SJCRH30 (cell line): ENCODE results near the gene MYLK. TPM values are rescaled to one million over a fixed set of nuclear protein-coding genes. Genes with fewer than 3 reads are reported as not detected.
A peak's percentile ranks its signal among the peaks of the same experiment; 100 is the strongest.

Source experiments
- DNase-seq, 2 experiments: peaks; one replicate each; pipeline ENCODE4 v3.0.0-alpha.2; 2015 to 2020
- H3K27ac ChIP-seq: fragments of 250-450 bp; sonication (Bioruptor Pico); 2 replicates; pipeline ENCODE4 v1.5.1; 2020; ENCODE audit warnings: mild to moderate bottlenecking, moderate library complexity
- H3K27me3 ChIP-seq: fragments of 250-450 bp; sonication (Bioruptor Pico); 2 replicates; pipeline ENCODE4 v1.5.1; 2020; ENCODE audit warnings: mild to moderate bottlenecking, moderate library complexity
- H3K36me3 ChIP-seq: fragments of 250-450 bp; sonication (Bioruptor Pico); 2 replicates; pipeline ENCODE4 v1.5.1; 2020; ENCODE audit warnings: mild to moderate bottlenecking, moderate library complexity
- H3K4me1 ChIP-seq: fragments of 250-450 bp; sonication (Bioruptor Pico); 2 replicates; pipeline ENCODE4 v1.5.1; 2020; ENCODE audit warnings: mild to moderate bottlenecking, moderate library complexity
- H3K4me3 ChIP-seq: fragments of 250-450 bp; sonication (Bioruptor Pico); 2 replicates; pipeline ENCODE4 v1.5.1; 2020; ENCODE audit warnings: mild to moderate bottlenecking, moderate library complexity
- H3K9me3 ChIP-seq: fragments of 250-450 bp; sonication (Bioruptor Pico); replicated peaks from 2 replicates; pipeline ENCODE4 v1.5.1; 2020; ENCODE audit warnings: mild to moderate bottlenecking, moderate library complexity
- total RNA-seq: library from RNA; depleted of rRNA; stranded (reverse); fragments of >200 nt; shearing (Covaris generic); gene quantifications from 2 replicates; pipeline ENCODE4 v1.2.3, GENCODE V29; 2014; rRNA removed

Gene MYLK
- total RNA-seq, 1 experiment from 2014 or later = 3.2 TPM

GRCh38 chr3:123571264-123571972, 312.7 kb downstream of the MYLK start:
- Histone ChIP-seq H3K27me3 (no peaks in the 10 kb centered on the region), H3K4me1 (peaks cover 8% of the 10 kb centered on the region), H3K9me3 (no peaks in the 10 kb centered on the region), H3K4me3 (no peak overlapping the region), H3K27ac (no peak overlapping the region), H3K36me3 (peaks cover 19% of the 10 kb centered on the region)
- DNase-seq = peak in 1 of 2 experiments; percentile 16

- H3K36me3 ChIP-seq = peaks cover 15% of the 10 kb centered on the region
- peaks cover 8% of the 10 kb centered on the region for H3K4me1 ChIP-seq
- no peaks in the 10 kb centered on the region for H3K27me3 ChIP-seq
- H3K27ac ChIP-seq = no peak overlapping the region
- no peak for DNase-seq
- H3K4me3 ChIP-seq = no peak overlapping the region
- H3K9me3 ChIP-seq = no peaks in the 10 kb centered on the region
Measured at GRCh38 chr3:123568875-123569274, 315.3 kb downstream of the MYLK start.

- no peak overlapping the region for H3K4me3 ChIP-seq
- no peak for DNase-seq
- no peak overlapping the region for H3K27ac ChIP-seq
- peaks cover 18% of the 10 kb centered on the region for H3K36me3 ChIP-seq
- no peaks in the 10 kb centered on the region for H3K9me3 ChIP-seq
- H3K27me3 ChIP-seq = no peaks in the 10 kb centered on the region
- peaks cover 8% of the 10 kb centered on the region for H3K4me1 ChIP-seq
Measured at GRCh38 chr3:123568034-123568433, 316.1 kb downstream of the MYLK start.

DNA sequence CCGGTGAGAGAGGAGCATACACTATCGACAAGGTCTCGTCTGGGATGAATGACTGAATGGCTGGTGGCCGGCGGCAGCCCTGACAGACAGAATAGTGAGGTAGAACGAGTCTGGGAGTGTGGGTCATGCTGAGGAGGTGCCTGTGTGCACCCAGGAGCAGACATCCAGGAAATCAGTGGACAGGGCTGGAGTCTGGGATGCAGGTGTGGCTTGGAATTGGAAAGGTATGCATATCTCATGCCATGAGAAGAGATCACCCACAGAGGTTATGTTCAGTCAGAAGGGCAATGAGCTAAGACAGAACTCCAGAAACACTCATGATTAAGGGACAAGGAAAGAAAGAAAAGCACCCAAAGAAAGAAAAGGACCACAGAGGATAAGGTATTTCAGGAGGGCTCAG, 320.1 kb downstream of the MYLK start:
- H3K27me3 ChIP-seq = no peaks in the 10 kb centered on the region
- no peaks in the 10 kb centered on the region for H3K9me3 ChIP-seq
- DNase-seq = no peak
- H3K27ac ChIP-seq = no peak overlapping the region
- no peak overlapping the region for H3K4me3 ChIP-seq
- H3K4me1 ChIP-seq = no peaks in the 10 kb centered on the region
- peaks cover 13% of the 10 kb centered on the region for H3K36me3 ChIP-seq

DNA sequence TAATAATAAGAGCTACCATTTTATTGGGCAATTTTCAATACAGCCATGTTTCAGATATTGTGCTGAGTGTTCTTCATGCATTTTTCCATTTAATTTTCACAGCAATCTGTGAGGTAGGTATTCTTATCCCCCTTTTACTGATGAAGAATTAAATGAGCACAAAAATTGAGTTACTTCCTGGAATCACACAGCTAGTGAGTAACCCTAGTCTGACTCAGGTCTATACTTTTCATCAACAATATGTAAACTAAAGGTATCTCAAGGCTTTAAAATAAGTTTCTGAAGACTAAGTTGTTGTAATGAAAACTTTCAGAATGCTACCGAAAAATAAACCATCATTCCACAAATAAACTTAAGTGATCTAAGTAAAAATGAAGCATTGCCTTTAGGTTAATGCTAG, 321.6 kb downstream of the MYLK start:
- Histone ChIP-seq H3K27ac (no peak overlapping the region), H3K27me3 (no peaks in the 10 kb centered on the region), H3K4me3 (no peak overlapping the region), H3K36me3 (peaks cover 13% of the 10 kb centered on the region), H3K9me3 (no peaks in the 10 kb centered on the region), H3K4me1 (no peaks in the 10 kb centered on the region)
- DNase-seq = no peak

DNA sequence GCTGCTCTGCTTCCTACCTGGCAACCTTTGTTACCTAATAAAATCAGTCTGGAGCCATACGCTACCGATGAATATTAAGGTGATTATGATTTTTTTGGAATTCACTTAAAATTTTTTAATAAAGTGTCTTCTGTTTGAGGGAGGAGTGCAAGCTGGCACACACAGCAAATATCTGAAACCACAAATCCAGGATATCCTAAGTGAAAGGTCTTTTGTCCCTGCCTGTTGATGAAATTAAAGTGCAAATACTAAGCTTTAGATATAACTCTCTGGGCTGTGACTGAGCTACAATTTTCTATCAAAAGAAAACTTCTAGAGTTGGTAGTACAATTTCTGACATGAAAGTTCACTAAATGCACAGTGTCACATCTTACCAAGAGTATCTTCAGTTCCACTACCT, 322.9 kb downstream of the MYLK start:
- Histone ChIP-seq H3K9me3 (no peaks in the 10 kb centered on the region), H3K4me3 (no peak overlapping the region), H3K27ac (no peak overlapping the region), H3K27me3 (no peaks in the 10 kb centered on the region), H3K36me3 (peaks cover 3% of the 10 kb centered on the region; the same call in 1 of the 2 replicates), H3K4me1 (no peaks in the 10 kb centered on the region)
- DNase-seq = no peak

Other genes starting within 250 kb of the MYLK start
- gene CCDC14, start 76.9 kb upstream of the MYLK start, total RNA-seq = 48.3 and 83.7 TPM in 2 replicates
- gene ROPN1, start 107.8 kb upstream of the MYLK start, total RNA-seq = not detected in 2 replicates
- gene KALRN, start 149.0 kb upstream of the MYLK start, total RNA-seq = 12.2 and 13.8 TPM in 2 replicates